PC-9 (cell line): ENCODE results near the gene SPTBN5. TPM values are rescaled to one million over a fixed set of nuclear protein-coding genes. Genes with fewer than 3 reads are reported as not detected.

Source experiments
- BruUV-seq: library from RNA; stranded (reverse); fragments of 400-500 nt; replicated peaks from 2 replicates; lab custom pipeline; 2021; lab: Mats Ljungman, UMichigan
- CTCF ChIA-PET: fragments of 300-600 bp; sonication (Branson Sonifier 250); formaldehyde crosslinking; loops from one replicate; lab custom pipeline; 2022; ENCODE audit warnings: antibody characterized with exemption; lab: Charles Lee
- POLR2A ChIA-PET: fragments of 300-600 bp; sonication (Branson Sonifier 250); formaldehyde crosslinking; loops from one replicate; lab custom pipeline; 2022; ENCODE audit warnings: antibody characterized with exemption; ENCODE audit not compliant: unreplicated experiment; lab: Charles Lee
- DNase-seq, 2 experiments: peaks; one replicate each; pipeline versions ENCODE4 v3.0.0 to v3.0.0-alpha.2; 2015 to 2022; ENCODE audit warnings: mixed read lengths in 1 of 2
- H2AFZ ChIP-seq: fragments of 200-600 bp; sonication (generic); 2 replicates; pipeline ENCODE4 v1.8.1; 2017; ENCODE audit warnings: antibody characterized with exemption
- H3F3A ChIP-seq: fragments of 200-600 bp; sonication (generic); 2 replicates; pipeline ENCODE4 v1.8.1; 2017; ENCODE audit warnings: antibody characterized with exemption, mild to moderate bottlenecking, low read depth; ENCODE audit not compliant: insufficient read depth
- H3K27ac ChIP-seq: fragments of 200-600 bp; sonication (generic); 2 replicates; pipeline ENCODE4 v1.6.1; 2016; ENCODE audit warnings: mixed run types
- H3K27me3 ChIP-seq: fragments of 200-600 bp; sonication (generic); 2 replicates; pipeline ENCODE4 v1.6.1; 2016; ENCODE audit warnings: low read depth, mixed run types; ENCODE audit not compliant: insufficient read depth
- H3K36me3 ChIP-seq: fragments of 200-600 bp; sonication (generic); 2 replicates; pipeline ENCODE4 v1.6.1; 2016; ENCODE audit warnings: low read depth, mixed run types
- H3K4me1 ChIP-seq: fragments of 200-600 bp; sonication (generic); replicated peaks from 2 replicates; pipeline ENCODE4 v1.6.1; 2016; ENCODE audit warnings: mixed run types; ENCODE audit not compliant: insufficient read depth
- H3K4me2 ChIP-seq: fragments of 200-600 bp; sonication (generic); 2 replicates; pipeline ENCODE4 v1.6.1; 2017; ENCODE audit warnings: mixed run types
- H3K4me3 ChIP-seq: fragments of 200-600 bp; sonication (generic); 2 replicates; pipeline ENCODE4 v1.6.1; 2016; ENCODE audit warnings: mixed run types
- H3K79me2 ChIP-seq: fragments of 200-600 bp; sonication (generic); 2 replicates; pipeline ENCODE4 v1.6.1; 2017; ENCODE audit warnings: low read depth, mixed run types
- H3K9me2 ChIP-seq: fragments of 200-600 bp; sonication (generic); 2 replicates; pipeline ENCODE4 v1.8.1; 2017; ENCODE audit warnings: mild to moderate bottlenecking; ENCODE audit not compliant: insufficient read depth
- H3K9me3 ChIP-seq: fragments of 200-600 bp; sonication (generic); 2 replicates; pipeline ENCODE4 v1.8.1; 2016; ENCODE audit warnings: low read depth; ENCODE audit not compliant: insufficient read depth
- H4K20me1 ChIP-seq: fragments of 200-600 bp; sonication (generic); 2 replicates; pipeline ENCODE4 v1.8.1; 2017; ENCODE audit not compliant: insufficient read depth
- CTCF ChIP-seq: fragments of 200-600 bp; sonication (generic); conservative IDR thresholded peaks from 2 replicates; pipeline ENCODE4 v1.6.1; 2017; ENCODE audit warnings: mixed run types, antibody characterized with exemption, mild to moderate bottlenecking, moderate library complexity
- EZH2 ChIP-seq: fragments of 200-600 bp; sonication (generic); IDR thresholded peaks from 2 replicates; pipeline ENCODE4 v1.8.0; 2017; ENCODE audit warnings: antibody characterized with exemption, low read depth
- intact Hi-C: fragments of 100-400 bp; cut with micrococcal nuclease; formaldehyde crosslinking; loops from one replicate; pipeline ENCODE4 v1.10.0; 2022; ENCODE audit not compliant: unreplicated experiment
- total RNA-seq: library from RNA; stranded (reverse); gene quantifications from 2 replicates; pipeline ENCODE4 v1.2.3, GENCODE V29; 2021

SPTBN5 gene
- total RNA-seq, 1 experiment from 2014 or later, result 2.6 TPM

GRCh38 chr15:41873711-41874110, 20.1 kb downstream of the SPTBN5 start:
- Histone ChIP-seq H3K79me2 (no peaks in the 10 kb centered on the region), H3K4me1 (no peaks in the 10 kb centered on the region), H3K9me2 (no peaks in the 10 kb centered on the region), H3K27ac (no peak overlapping the region), H3K9me3 (no peaks in the 10 kb centered on the region), H3F3A (no peaks in the 10 kb centered on the region), H2AFZ (no peak overlapping the region), H4K20me1 (no peaks in the 10 kb centered on the region), H3K4me2 (no peak overlapping the region), H3K36me3 (no peaks in the 10 kb centered on the region), H3K4me3 (no peak overlapping the region), H3K27me3 (no peaks in the 10 kb centered on the region)
- CTCF ChIA-PET, result no interaction called here
- intact Hi-C loops, result no loop called here
- no TSS peak for BruUV-seq
- TF ChIP-seq CTCF (no peak), EZH2 (no peak)
- DNase-seq, result no peak
- POLR2A ChIA-PET, result no interaction called here

GRCh38 chr15:41872166-41872747, 21.6 kb downstream of the SPTBN5 start:
- H2AFZ ChIP-seq, result no peak overlapping the region
- no peaks in the 10 kb centered on the region for H3K9me3 ChIP-seq
- ChIA-PET POLR2A (no interaction called here), CTCF (no interaction called here)
- no peak for DNase-seq
- no peaks in the 10 kb centered on the region for H3K4me1 ChIP-seq
- TF ChIP-seq EZH2, result no peak
- no peak for TF ChIP-seq CTCF
- no TSS peak for BruUV-seq
- H4K20me1 ChIP-seq, result no peaks in the 10 kb centered on the region
- no peaks in the 10 kb centered on the region for H3K9me2 ChIP-seq
- no peaks in the 10 kb centered on the region for H3K36me3 ChIP-seq
- H3K4me2 ChIP-seq, result no peak overlapping the region
- no peaks in the 10 kb centered on the region for H3F3A ChIP-seq
- intact Hi-C loops, result no loop called here
- no peak overlapping the region for H3K4me3 ChIP-seq
- H3K27me3 ChIP-seq, result no peaks in the 10 kb centered on the region
- H3K27ac ChIP-seq, result no peak overlapping the region
- H3K79me2 ChIP-seq, result no peaks in the 10 kb centered on the region

- no TSS peak for BruUV-seq
- H3K4me2 ChIP-seq, result no peak overlapping the region
Observed at GRCh38 chr15:41871175-41871905, 22.5 kb downstream of the SPTBN5 start.

More at GRCh38 chr15:41871175-41871905, 22.5 kb downstream of the SPTBN5 start:
- Histone ChIP-seq H3K27me3 (no peaks in the 10 kb centered on the region), H3K4me1 (no peaks in the 10 kb centered on the region), H3K4me3 (no peak overlapping the region), H3K9me3 (no peaks in the 10 kb centered on the region), H2AFZ (no peak overlapping the region), H3K9me2 (no peaks in the 10 kb centered on the region), H3K79me2 (no peaks in the 10 kb centered on the region), H3K27ac (no peak overlapping the region), H3K36me3 (no peaks in the 10 kb centered on the region), H4K20me1 (no peaks in the 10 kb centered on the region), H3F3A (no peaks in the 10 kb centered on the region)
- intact Hi-C loops, result no loop called here
- no peak for DNase-seq
- CTCF ChIA-PET, result no interaction called here
- TF ChIP-seq EZH2, result no peak
- POLR2A ChIA-PET, result interaction anchor here (0.6 to 0.7 kb wide), 3 partner anchors 10 to 668 kb away, joined by 6 to 18 read pairs (median 7); no protein-coding TSS in a partner anchor
